Subcutaneous adipose tissue (tissue), 4 donors: ENCODE data around the gene PIM3. TPM values are rescaled to one million over a fixed set of nuclear protein-coding genes. Genes with fewer than 3 reads are reported as not detected.

Experiments used
- CTCF ChIP-seq: fragments of 450-650 bp; IDR thresholded peaks from one replicate; pipeline ENCODE4 v1.5.1; 2016; ENCODE audit warnings: low read depth, mild to moderate bottlenecking, control low read depth, antibody characterized with exemption, moderate library complexity
- total RNA-seq, 4 donors: library from RNA; depleted of rRNA; stranded (reverse); fragments of >200 nt; gene quantifications; one replicate each; pipeline ENCODE4 v1.1.0, GENCODE V29; 2016

The PIM3 gene
- total RNA-seq, 4 donors from 2014 or later = 25.8 to 174 (median 59.0) TPM

- TF ChIP-seq CTCF = no peak
These were observed 12.2 kb upstream of the PIM3 start for GRCh38 chr22:49948116-49948957.

DNA sequence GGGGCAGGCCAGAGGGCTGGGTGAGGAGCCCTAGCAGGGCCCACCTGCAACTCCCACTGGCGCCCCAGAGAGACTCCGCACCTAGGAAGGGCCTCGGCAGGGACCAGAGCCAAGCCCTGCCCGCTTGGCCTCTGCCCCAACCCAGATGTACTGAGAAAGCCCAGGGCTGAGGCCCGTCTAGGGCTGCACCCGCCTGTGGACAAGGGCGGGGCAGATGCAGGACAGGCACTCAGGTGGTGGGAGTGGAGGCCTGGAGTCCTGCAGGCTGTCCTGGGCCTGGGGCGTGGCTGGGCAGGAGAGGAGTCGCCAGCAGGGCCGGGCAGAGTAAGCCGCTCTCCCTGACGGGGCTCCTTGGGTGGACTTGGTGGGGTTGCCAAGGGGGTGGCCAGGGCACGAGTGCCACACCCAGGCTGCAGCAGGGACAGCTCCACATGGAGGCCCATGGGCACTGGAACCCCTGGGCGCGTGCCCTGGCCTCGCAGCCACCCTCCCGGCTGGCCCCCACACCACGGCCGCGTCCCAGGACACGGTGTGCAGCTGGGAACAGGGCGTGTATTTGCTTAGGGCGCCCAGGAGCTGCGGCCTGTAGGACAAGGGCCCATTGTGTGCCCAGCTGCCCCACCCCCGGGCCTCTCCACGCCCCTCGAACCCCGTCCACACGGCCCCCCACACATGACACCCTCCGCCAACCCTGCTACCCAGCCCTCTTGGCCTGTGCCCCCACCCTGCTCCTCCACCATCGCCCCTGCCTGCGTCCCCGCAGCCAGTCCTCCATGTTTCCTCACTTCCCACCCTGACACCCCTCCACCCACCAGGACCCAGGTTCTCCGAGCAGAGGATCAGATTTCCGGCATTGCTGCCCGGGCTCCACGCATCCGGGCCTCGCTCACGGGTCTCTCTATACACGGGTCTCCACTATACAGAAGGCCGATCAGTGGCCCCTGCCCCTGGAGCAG, 11.3 kb upstream of the PIM3 start:
- TF ChIP-seq CTCF = no peak

GRCh38 chr22:49949914-49950292, 10.7 kb upstream of the PIM3 start:
- TF ChIP-seq CTCF = no peak

- TF ChIP-seq CTCF = no peak
These were observed 10.1 kb upstream of the PIM3 start for GRCh38 chr22:49950396-49950994.

DNA sequence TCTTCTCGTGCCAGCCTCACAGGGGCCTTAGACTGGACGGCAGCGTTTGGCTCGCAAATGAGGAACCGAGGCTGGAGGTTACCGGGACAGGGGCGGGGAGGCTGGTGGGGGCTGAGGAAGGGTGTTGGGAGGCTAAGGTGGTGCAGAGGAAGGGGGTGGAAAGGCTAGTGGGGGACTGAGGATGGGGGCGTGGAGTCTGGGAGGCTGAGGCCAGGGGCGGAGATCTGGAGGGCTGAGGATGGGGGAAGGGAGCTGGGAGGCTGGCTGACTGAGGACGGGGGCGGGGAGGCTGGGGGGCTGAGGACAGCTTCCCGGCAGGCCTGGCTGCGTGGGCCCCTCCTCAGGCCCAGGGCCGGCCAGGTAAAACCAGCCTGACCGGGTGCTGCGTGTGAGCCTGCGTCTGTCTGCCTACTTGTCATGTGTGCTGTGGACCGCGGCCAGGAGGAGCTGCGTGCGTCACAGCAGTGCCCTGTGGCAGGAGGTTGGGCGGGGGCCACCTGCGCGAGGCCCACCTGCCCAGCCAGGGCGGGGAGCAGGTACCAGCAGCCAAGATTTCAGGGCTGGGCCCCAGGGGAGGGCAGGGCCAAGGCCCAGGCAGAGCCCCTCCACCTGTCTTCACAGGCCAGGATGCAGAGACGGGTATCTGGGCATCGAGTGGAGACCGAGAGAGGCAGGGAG, 9.4 kb upstream of the PIM3 start:
- TF ChIP-seq CTCF = no peak

DNA sequence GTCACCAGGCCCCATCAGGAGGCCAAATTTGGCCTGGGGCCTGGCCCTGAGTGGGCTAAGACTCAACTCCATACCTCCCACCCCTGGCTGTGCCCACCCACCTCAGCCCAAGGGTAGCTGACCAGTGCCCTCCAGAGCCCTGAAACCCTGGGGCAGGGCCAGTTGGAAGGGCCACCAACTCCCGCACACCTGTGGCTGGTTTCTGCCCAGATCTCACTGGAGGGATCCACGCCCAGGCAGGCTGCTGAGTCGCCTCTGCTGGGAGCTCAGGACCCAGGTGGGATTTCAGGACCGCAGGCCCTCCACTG, 8.9 kb upstream of the PIM3 start:
- TF ChIP-seq CTCF = no peak
